Suprapubic skin (tissue), 4 donors: Measurements from ENCODE around the gene TMUB2.

Experiments
- CTCF ChIP-seq, 2 donors: fragments of 200-600 bp in 1 of 2; fragments of 450-650 bp in 1 of 2; sonication (generic) in 1 of 2; IDR thresholded peaks; one replicate each; pipeline ENCODE4 v1.5.1; 2016 to 2019; ENCODE audit warnings: antibody characterized with exemption in 2 of 2, mild to moderate bottlenecking in 1 of 2, moderate library complexity in 1 of 2
- POLR2A ChIP-seq, 2 donors: fragments of 450-650 bp; IDR thresholded peaks; one replicate each; pipeline ENCODE4 v1.6.1; 2017; ENCODE audit warnings: antibody characterized with exemption in 2 of 2, mild to moderate bottlenecking in 2 of 2, moderate library complexity in 2 of 2
- POLR2AphosphoS5 ChIP-seq, 3 donors: sonication (generic); formaldehyde crosslinking; IDR thresholded peaks; one replicate each; pipeline ENCODE4 v1.6.1; 2017; ENCODE audit warnings: antibody characterized with exemption in 3 of 3

GRCh38 chr17:44216173-44216572 lies 29.4 kb downstream of the TMUB2 start:
- TF ChIP-seq CTCF (IDR thresholded peaks at IDR 0.05), result no peak
- TF ChIP-seq POLR2A (IDR thresholded peaks at IDR 0.05), result no peak
- TF ChIP-seq POLR2AphosphoS5 (IDR thresholded peaks at IDR 0.05), result no peak
